Sigmoid colon (tissue), 4 donors: Measurements from ENCODE around the gene HSPG2.

Experiments used
- POLR2A ChIP-seq, 2 donors: fragments of 450-650 bp; IDR thresholded peaks; one replicate each; pipeline ENCODE4 v1.6.1; 2016; ENCODE audit warnings: antibody characterized with exemption in 2 of 2, mild to moderate bottlenecking in 2 of 2, moderate library complexity in 2 of 2
- POLR2AphosphoS5 ChIP-seq, 4 donors: sonication (generic); formaldehyde crosslinking; IDR thresholded peaks; one replicate each; pipeline ENCODE4 v1.6.1; 2017; ENCODE audit warnings: antibody characterized with exemption in 4 of 4
- TF ChIP-seq, protein P1 (sequence below), 4 experiments: fragments of 450-650 bp in 3 of 4; fragments of 200-600 bp in 1 of 4; IDR thresholded peaks; one replicate each; pipeline ENCODE4 v1.5.1; 2016 to 2019; ENCODE audit warnings: antibody characterized with exemption in 4 of 4, mild to moderate bottlenecking in 3 of 4, moderate library complexity in 2 of 4

DNA sequence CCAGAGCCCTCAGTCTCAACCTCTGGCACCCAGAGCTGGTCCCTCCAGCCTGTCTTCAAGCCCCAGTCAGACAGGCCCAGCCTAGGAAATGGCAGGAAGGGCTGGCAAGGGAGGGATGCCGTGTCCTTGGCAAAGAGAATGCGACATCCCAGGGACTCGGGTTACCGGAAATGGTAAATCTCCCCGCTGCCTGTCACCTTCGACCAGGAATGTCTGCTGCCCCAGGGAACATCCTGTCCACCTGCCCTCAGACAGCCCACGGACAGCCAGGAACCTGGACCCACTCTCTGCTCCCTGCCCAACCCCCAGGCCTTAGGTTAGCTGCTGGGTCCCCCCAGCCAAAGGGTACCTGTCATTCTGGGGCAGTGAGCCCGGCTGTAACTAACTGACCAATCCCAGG, 23.9 kb downstream of the HSPG2 start:
- TF ChIP-seq, protein P1, sequence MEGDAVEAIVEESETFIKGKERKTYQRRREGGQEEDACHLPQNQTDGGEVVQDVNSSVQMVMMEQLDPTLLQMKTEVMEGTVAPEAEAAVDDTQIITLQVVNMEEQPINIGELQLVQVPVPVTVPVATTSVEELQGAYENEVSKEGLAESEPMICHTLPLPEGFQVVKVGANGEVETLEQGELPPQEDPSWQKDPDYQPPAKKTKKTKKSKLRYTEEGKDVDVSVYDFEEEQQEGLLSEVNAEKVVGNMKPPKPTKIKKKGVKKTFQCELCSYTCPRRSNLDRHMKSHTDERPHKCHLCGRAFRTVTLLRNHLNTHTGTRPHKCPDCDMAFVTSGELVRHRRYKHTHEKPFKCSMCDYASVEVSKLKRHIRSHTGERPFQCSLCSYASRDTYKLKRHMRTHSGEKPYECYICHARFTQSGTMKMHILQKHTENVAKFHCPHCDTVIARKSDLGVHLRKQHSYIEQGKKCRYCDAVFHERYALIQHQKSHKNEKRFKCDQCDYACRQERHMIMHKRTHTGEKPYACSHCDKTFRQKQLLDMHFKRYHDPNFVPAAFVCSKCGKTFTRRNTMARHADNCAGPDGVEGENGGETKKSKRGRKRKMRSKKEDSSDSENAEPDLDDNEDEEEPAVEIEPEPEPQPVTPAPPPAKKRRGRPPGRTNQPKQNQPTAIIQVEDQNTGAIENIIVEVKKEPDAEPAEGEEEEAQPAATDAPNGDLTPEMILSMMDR (IDR thresholded peaks at IDR 0.05), result no peak
- TF ChIP-seq POLR2A (IDR thresholded peaks at IDR 0.05) (no peak), POLR2AphosphoS5 (IDR thresholded peaks at IDR 0.05) (peak in 2 of 4 donors; percentile 19 to 62)
